ENCODE results near the gene BGN. TPM values are rescaled to one million over a fixed set of nuclear protein-coding genes. Genes with fewer than 3 reads are reported as not detected.

BGN gene
- total and polyA plus RNA-seq, 2 experiments from 2014 or later = 0.87 to 1.8 TPM

DNA sequence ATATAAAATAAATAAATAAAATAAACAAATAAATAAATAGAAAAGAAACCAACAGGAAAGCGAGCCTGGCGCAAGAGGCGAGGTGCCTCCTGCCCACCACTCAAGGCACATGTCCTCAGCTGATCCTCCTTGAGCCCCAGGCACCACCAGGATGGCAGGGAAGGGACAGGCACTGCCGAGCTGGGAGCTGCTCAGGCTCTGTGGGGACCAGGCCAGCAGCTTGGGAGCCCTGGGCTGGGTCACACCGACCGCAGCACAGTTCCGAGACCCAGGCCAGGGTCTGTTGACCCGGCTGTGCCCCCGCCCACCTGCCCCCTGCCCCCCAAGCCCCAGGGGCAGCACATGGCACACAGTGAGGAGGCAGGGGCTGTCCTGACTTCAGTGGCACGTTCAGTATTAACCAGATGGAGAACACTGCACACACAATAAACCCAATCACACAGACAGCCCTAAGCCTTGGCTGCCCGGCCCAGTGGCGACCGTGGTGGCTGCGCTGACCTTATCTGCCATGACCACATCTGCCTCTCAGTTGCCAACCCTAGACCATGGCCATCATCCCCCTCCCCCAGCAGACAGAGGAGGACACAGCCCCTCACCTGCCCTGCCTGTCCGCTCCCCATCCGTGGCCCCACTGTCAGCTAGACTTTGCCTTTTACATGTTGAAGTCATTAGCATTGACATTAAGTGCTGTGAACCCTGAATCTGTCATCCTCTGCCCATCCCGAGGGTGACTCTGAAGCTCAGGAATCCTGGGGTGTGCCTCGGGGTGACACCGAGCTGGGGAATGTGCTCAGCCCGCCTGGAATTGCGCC, 46.0 kb upstream of the BGN start:
- H3K36me3 Mint-ChIP-seq (ENCODE audit: low read depth) = no peaks in the 10 kb centered on the region
- no peaks in the 10 kb centered on the region for H3K9me3 Mint-ChIP-seq
- TF ChIP-seq, protein P1, sequence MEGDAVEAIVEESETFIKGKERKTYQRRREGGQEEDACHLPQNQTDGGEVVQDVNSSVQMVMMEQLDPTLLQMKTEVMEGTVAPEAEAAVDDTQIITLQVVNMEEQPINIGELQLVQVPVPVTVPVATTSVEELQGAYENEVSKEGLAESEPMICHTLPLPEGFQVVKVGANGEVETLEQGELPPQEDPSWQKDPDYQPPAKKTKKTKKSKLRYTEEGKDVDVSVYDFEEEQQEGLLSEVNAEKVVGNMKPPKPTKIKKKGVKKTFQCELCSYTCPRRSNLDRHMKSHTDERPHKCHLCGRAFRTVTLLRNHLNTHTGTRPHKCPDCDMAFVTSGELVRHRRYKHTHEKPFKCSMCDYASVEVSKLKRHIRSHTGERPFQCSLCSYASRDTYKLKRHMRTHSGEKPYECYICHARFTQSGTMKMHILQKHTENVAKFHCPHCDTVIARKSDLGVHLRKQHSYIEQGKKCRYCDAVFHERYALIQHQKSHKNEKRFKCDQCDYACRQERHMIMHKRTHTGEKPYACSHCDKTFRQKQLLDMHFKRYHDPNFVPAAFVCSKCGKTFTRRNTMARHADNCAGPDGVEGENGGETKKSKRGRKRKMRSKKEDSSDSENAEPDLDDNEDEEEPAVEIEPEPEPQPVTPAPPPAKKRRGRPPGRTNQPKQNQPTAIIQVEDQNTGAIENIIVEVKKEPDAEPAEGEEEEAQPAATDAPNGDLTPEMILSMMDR (conservative IDR thresholded peaks at IDR 0.05; ENCODE audit: low read depth in 2 of 2) = no peak
- no peak for TF ChIP-seq NANOG (IDR thresholded peaks at IDR 0.05; ENCODE audit: borderline replicate concordance)
- no peak for TF ChIP-seq POLR2AphosphoS5 (IDR thresholded peaks at IDR 0.05; ENCODE audit: low read depth)
- TF ChIP-seq ZNF114 (CRISPR knock-in tag; IDR thresholded peaks at IDR 0.05) = no peak
- no peak for TF ChIP-seq ZNF331 (CRISPR knock-in tag; IDR thresholded peaks at IDR 0.05; ENCODE audit: low read depth)

DNA sequence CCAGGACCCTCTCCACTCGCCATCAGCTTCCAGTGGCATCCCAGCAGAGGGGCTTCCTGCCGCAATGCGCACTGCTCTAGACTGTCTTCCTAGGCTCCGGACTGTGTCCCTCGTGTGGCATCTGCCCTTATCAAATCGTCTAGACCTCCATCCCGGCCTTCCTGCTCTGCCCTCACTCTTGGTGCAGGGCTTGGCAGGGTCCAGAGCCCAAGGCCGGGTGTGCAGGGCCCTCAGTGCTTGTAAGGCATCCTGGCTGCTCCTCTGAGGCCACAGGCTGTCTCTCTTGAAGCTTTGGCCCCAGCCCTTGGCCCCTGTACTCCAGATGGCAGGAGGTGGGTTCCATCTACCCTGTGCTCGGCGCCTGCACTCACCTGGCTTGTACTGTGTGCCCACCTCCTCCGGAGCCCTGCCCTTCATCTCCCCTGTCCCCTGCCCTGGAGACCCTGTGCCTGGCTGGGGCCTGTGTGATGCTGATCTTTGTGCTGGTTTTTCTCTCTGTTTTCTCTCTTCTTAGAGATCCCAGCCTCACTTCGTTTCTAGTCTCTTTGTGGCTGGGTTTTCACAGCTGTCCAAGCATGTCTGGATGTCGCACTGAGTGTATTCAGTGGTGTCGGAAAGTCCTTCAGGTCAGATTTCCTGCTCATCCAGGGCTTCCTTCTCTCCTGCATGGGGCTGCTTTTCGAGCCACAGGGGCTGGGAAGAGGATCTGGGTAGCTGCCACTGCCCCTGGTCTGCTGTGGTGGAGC, 45.2 kb upstream of the BGN start:
- Histone ChIP-seq H3K36me3 (ENCODE audit: insufficient read depth) (no peaks in the 10 kb centered on the region), H3F3A (replicated peaks; ENCODE audit: low read depth) (no peaks in the 10 kb centered on the region), H4K20me1 (replicated peaks; ENCODE audit: insufficient read depth) (no peaks in the 10 kb centered on the region), H3K4me2 (no peak overlapping the region), H3K4me1 (ENCODE audit: insufficient read depth) (no peaks in the 10 kb centered on the region), H3K9me2 (ENCODE audit: insufficient read depth) (no peaks in the 10 kb centered on the region), H3K79me2 (replicated peaks; ENCODE audit: insufficient read depth) (no peaks in the 10 kb centered on the region), H3K27me3 (ENCODE audit: insufficient read depth) (no peaks in the 10 kb centered on the region), H2AFZ (no peak overlapping the region), H3K27ac (ENCODE audit: low read depth) (no peak overlapping the region), H3K4me3 (no peak overlapping the region)
- Mint-ChIP-seq H3K27me3 (ENCODE audit: insufficient read depth, low read depth, poor library complexity) (peaks cover 1% of the 10 kb centered on the region), H3K4me1 (no peaks in the 10 kb centered on the region), H3K27ac (no peak overlapping the region), H3K4me3 (no peak overlapping the region), H3K36me3 (ENCODE audit: low read depth) (no peaks in the 10 kb centered on the region), H3K9me3 (no peaks in the 10 kb centered on the region)
- ATAC-seq (no peak), DNase-seq (ENCODE audit: low spot score) (no peak)
- TF ChIP-seq EZH2phosphoT487 (IDR thresholded peaks at IDR 0.05; ENCODE audit: unreplicated experiment) (no peak), ZNF331 (CRISPR knock-in tag; IDR thresholded peaks at IDR 0.05; ENCODE audit: low read depth) (no peak), POLR2AphosphoS5 (IDR thresholded peaks at IDR 0.05; ENCODE audit: low read depth) (no peak), NANOG (IDR thresholded peaks at IDR 0.05; ENCODE audit: borderline replicate concordance) (no peak), ZNF114 (CRISPR knock-in tag; IDR thresholded peaks at IDR 0.05) (no peak), STAT1 (IDR thresholded peaks at IDR 0.05; ENCODE audit: unreplicated experiment) (no peak)
- TF ChIP-seq, protein P2, sequence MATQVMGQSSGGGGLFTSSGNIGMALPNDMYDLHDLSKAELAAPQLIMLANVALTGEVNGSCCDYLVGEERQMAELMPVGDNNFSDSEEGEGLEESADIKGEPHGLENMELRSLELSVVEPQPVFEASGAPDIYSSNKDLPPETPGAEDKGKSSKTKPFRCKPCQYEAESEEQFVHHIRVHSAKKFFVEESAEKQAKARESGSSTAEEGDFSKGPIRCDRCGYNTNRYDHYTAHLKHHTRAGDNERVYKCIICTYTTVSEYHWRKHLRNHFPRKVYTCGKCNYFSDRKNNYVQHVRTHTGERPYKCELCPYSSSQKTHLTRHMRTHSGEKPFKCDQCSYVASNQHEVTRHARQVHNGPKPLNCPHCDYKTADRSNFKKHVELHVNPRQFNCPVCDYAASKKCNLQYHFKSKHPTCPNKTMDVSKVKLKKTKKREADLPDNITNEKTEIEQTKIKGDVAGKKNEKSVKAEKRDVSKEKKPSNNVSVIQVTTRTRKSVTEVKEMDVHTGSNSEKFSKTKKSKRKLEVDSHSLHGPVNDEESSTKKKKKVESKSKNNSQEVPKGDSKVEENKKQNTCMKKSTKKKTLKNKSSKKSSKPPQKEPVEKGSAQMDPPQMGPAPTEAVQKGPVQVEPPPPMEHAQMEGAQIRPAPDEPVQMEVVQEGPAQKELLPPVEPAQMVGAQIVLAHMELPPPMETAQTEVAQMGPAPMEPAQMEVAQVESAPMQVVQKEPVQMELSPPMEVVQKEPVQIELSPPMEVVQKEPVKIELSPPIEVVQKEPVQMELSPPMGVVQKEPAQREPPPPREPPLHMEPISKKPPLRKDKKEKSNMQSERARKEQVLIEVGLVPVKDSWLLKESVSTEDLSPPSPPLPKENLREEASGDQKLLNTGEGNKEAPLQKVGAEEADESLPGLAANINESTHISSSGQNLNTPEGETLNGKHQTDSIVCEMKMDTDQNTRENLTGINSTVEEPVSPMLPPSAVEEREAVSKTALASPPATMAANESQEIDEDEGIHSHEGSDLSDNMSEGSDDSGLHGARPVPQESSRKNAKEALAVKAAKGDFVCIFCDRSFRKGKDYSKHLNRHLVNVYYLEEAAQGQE (IDR thresholded peaks at IDR 0.05; ENCODE audit: unreplicated experiment) = no peak

More for the DNA sequence above, 46.0 kb upstream of the BGN start:
- H3K9me2 ChIP-seq (ENCODE audit: insufficient read depth) = no peaks in the 10 kb centered on the region
- H3K79me2 ChIP-seq (replicated peaks; ENCODE audit: insufficient read depth) = no peaks in the 10 kb centered on the region
- H3K27ac Mint-ChIP-seq = no peak overlapping the region
- no peaks in the 10 kb centered on the region for H3K27me3 ChIP-seq (ENCODE audit: insufficient read depth)
- no peaks in the 10 kb centered on the region for H4K20me1 ChIP-seq (replicated peaks; ENCODE audit: insufficient read depth)
- DNase-seq (ENCODE audit: low spot score) = no peak
- H2AFZ ChIP-seq = no peak overlapping the region
- H3F3A ChIP-seq (replicated peaks; ENCODE audit: low read depth) = no peaks in the 10 kb centered on the region
- no peaks in the 10 kb centered on the region for H3K4me1 ChIP-seq (ENCODE audit: insufficient read depth)
- H3K4me3 Mint-ChIP-seq = no peak overlapping the region
- H3K4me3 ChIP-seq = no peak overlapping the region
- no peak overlapping the region for H3K4me2 ChIP-seq
- H3K27me3 Mint-ChIP-seq (ENCODE audit: insufficient read depth, low read depth, poor library complexity) = peaks cover 1% of the 10 kb centered on the region
- H3K4me1 Mint-ChIP-seq = no peaks in the 10 kb centered on the region
- ATAC-seq = no peak
- no peak overlapping the region for H3K27ac ChIP-seq (ENCODE audit: low read depth)
- H3K36me3 ChIP-seq (ENCODE audit: insufficient read depth) = no peaks in the 10 kb centered on the region

Data from GM23338 (cell line).